Measurements from ENCODE around the gene THADA.

The THADA gene

DNA sequence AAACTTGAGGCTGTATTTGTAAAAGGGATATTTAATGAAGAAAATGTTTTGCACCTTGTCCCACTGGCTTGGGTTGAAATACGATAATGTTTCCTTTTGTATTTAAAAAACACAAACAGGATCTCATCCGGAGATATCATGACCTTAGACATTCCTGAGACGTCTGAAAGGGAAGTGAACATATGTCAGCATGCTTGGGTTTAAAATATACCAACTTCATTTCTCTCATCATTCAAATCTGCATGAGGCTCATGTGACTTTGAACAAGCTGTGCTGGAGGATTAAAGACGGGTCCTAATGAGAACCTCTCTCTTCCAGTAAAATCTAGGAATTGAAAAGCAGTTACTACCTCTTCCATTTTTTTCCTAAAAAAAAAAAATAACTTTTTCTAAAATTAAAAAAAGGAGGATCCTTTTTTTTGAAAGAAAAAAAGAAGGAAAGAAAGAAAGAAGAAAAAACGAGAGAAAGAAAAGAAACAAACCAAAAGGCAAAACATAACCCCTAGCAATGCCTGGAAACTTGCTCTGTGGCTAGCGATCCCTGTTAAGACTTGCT is 262.7 kb downstream of the THADA start:
- Histone ChIP-seq H3K4me1 (ENCODE audit: control extremely low read depth in 1 of 4, control insufficient read depth in 4 of 4, insufficient read depth in 4 of 4, low read length in 3 of 4) (peaks cover 5 to 29% (median 14%) of the 10 kb centered on the region in 4 experiments), H3K27ac (ENCODE audit: insufficient read depth in 1 of 2, low read depth in 1 of 2, low read length in 2 of 2, poor library complexity in 1 of 2, severe bottlenecking in 2 of 2) (peak overlapping the region in 1 of 2 experiments; percentile 51), H3K36me3 (ENCODE audit: control insufficient read depth in 4 of 4, insufficient read depth in 4 of 4, low read length in 3 of 4) (peaks cover 0 to 13% (median 5%) of the 10 kb centered on the region in 4 experiments), H3K27me3 (replicated peaks in 2 of 5; ENCODE audit: control insufficient read depth in 4 of 5, insufficient read depth in 5 of 5, low read length in 4 of 5) (no peaks in the 10 kb centered on the region), H3K4me3 (ENCODE audit: control insufficient read depth in 1 of 7, extremely low read depth in 1 of 7, insufficient read depth in 4 of 7, low read depth in 2 of 7, low read length in 6 of 7) (peak overlapping the region in 1 of 7 experiments; percentile 55), H3K9me3 (ENCODE audit: control extremely low read depth in 1 of 5, control insufficient read depth in 4 of 5, insufficient read depth in 2 of 5, low read depth in 1 of 5, low read length in 4 of 5) (no peaks in the 10 kb centered on the region)
- ChIA-PET POLR2A (no interaction called here), CTCF (interaction anchor here (0.8 to 1.6 kb wide), 2 partner anchors 13 to 152 kb away, joined by 3 to 4 read pairs; no protein-coding TSS in a partner anchor)
- 10% methylated on average over 2 of the region's 6 CpGs for WGBS (ENCODE audit: insufficient coverage)
- no peak for DNase-seq

- CTCF ChIA-PET: interaction anchor here (1.6 kb wide), 1 partner anchor 153 kb away, joined by 3 read pairs; no protein-coding TSS in a partner anchor
- WGBS (ENCODE audit: insufficient coverage): 82% methylated on average over 4 of the region's 5 CpGs
Observed at GRCh38 chr2:43332653-43333052, 263.2 kb downstream of the THADA start.

DNA sequence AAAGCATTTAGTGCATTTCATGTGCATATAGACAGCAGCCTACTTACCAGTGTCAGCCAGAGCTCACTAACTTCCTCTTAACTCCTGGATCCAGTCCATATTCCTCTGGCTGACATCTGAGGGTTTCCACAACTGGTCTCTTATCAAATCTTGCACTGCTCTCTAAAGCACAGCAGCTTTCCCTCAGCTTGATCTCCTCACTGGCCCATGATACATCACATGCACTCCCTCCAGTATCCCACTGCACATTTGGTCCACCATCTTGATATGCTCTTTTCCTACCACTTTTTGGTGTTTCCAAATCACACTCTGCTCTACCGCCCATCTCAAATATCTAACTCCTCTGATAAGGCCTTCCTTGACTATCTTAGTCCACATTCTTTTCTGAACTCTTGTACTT is 264.4 kb downstream of the THADA start:
- POLR2A ChIA-PET: interaction anchor here (0.5 kb wide), 1 partner anchor 142 kb away, joined by 4 read pairs; no protein-coding TSS in a partner anchor
- CTCF ChIA-PET: interaction anchor here (1.9 kb wide), 1 partner anchor 12 kb away, joined by 5 read pairs; no protein-coding TSS in a partner anchor
- H3K9me3 ChIP-seq (ENCODE audit: control extremely low read depth in 1 of 5, control insufficient read depth in 4 of 5, insufficient read depth in 2 of 5, low read depth in 1 of 5, low read length in 4 of 5): no peaks in the 10 kb centered on the region
- H3K4me3 ChIP-seq (ENCODE audit: control insufficient read depth in 1 of 7, extremely low read depth in 1 of 7, insufficient read depth in 4 of 7, low read depth in 2 of 7, low read length in 6 of 7): no peak overlapping the region
- peaks cover 5 to 29% (median 18%) of the 10 kb centered on the region in 4 experiments for H3K4me1 ChIP-seq (ENCODE audit: control extremely low read depth in 1 of 4, control insufficient read depth in 4 of 4, insufficient read depth in 4 of 4, low read length in 3 of 4)
- DNase-seq: peak; percentile 61 to 91 (median 86)
- no CpG with 5 or more reads among the region's 1 CpG for WGBS (ENCODE audit: insufficient coverage)
- H3K36me3 ChIP-seq (ENCODE audit: control insufficient read depth in 4 of 4, insufficient read depth in 4 of 4, low read length in 3 of 4): peaks cover 0 to 13% (median 4%) of the 10 kb centered on the region in 4 experiments
- H3K27ac ChIP-seq (ENCODE audit: insufficient read depth in 1 of 2, low read depth in 1 of 2, low read length in 2 of 2, poor library complexity in 1 of 2, severe bottlenecking in 2 of 2): no peak overlapping the region
- H3K27me3 ChIP-seq (replicated peaks in 2 of 5; ENCODE audit: control insufficient read depth in 4 of 5, insufficient read depth in 5 of 5, low read length in 4 of 5): no peaks in the 10 kb centered on the region

More at GRCh38 chr2:43332653-43333052, 263.2 kb downstream of the THADA start:
- DNase-seq: no peak
- no peaks in the 10 kb centered on the region for H3K9me3 ChIP-seq (ENCODE audit: control extremely low read depth in 1 of 5, control insufficient read depth in 4 of 5, insufficient read depth in 2 of 5, low read depth in 1 of 5, low read length in 4 of 5)
- H3K4me1 ChIP-seq (ENCODE audit: control extremely low read depth in 1 of 4, control insufficient read depth in 4 of 4, insufficient read depth in 4 of 4, low read length in 3 of 4): peaks cover 5 to 29% (median 14%) of the 10 kb centered on the region in 4 experiments
- peaks cover 0 to 13% (median 5%) of the 10 kb centered on the region in 4 experiments for H3K36me3 ChIP-seq (ENCODE audit: control insufficient read depth in 4 of 4, insufficient read depth in 4 of 4, low read length in 3 of 4)
- H3K27ac ChIP-seq (ENCODE audit: insufficient read depth in 1 of 2, low read depth in 1 of 2, low read length in 2 of 2, poor library complexity in 1 of 2, severe bottlenecking in 2 of 2): no peak overlapping the region
- POLR2A ChIA-PET: no interaction called here
- H3K4me3 ChIP-seq (ENCODE audit: control insufficient read depth in 1 of 7, extremely low read depth in 1 of 7, insufficient read depth in 4 of 7, low read depth in 2 of 7, low read length in 6 of 7): no peak overlapping the region
- H3K27me3 ChIP-seq (replicated peaks in 2 of 5; ENCODE audit: control insufficient read depth in 4 of 5, insufficient read depth in 5 of 5, low read length in 4 of 5): no peaks in the 10 kb centered on the region

DNA sequence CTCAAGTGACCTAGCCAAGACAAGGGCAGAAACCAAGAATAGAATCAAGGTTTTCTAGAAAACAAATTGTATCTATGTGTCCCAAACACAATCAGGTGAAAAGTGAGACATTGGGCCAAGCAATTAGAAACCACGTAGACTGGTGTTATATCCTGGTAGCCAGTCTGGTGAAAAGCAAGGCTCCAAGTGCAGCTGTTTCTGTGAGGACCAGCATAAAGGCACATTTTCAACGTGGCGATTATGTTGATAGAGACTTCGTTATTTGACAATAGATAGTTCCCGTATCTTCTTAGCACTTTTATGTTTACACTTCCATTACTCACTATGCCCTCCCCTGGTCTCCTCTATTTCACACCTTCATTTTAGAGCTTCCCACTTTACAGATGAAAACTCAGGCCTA is 266.2 kb downstream of the THADA start:
- no peak overlapping the region for H3K4me3 ChIP-seq (ENCODE audit: control insufficient read depth in 1 of 7, extremely low read depth in 1 of 7, insufficient read depth in 4 of 7, low read depth in 2 of 7, low read length in 6 of 7)
- H3K27ac ChIP-seq (ENCODE audit: insufficient read depth in 1 of 2, low read depth in 1 of 2, low read length in 2 of 2, poor library complexity in 1 of 2, severe bottlenecking in 2 of 2): no peak overlapping the region
- DNase-seq: no peak
- ChIA-PET CTCF (interaction anchor here (1.3 to 1.9 kb wide), 3 partner anchors 10 to 18 kb away, joined by 4 to 5 read pairs (median 4); no protein-coding TSS in a partner anchor), POLR2A (no interaction called here)
- WGBS (ENCODE audit: insufficient coverage): 96% methylated on average over 5 of the region's 5 CpGs
- H3K36me3 ChIP-seq (ENCODE audit: control insufficient read depth in 4 of 4, insufficient read depth in 4 of 4, low read length in 3 of 4): peaks cover 0 to 13% (median 3%) of the 10 kb centered on the region in 4 experiments
- H3K9me3 ChIP-seq (ENCODE audit: control extremely low read depth in 1 of 5, control insufficient read depth in 4 of 5, insufficient read depth in 2 of 5, low read depth in 1 of 5, low read length in 4 of 5): no peaks in the 10 kb centered on the region
- peaks cover 5 to 32% (median 20%) of the 10 kb centered on the region in 4 experiments for H3K4me1 ChIP-seq (ENCODE audit: control extremely low read depth in 1 of 4, control insufficient read depth in 4 of 4, insufficient read depth in 4 of 4, low read length in 3 of 4)
- H3K27me3 ChIP-seq (replicated peaks in 2 of 5; ENCODE audit: control insufficient read depth in 4 of 5, insufficient read depth in 5 of 5, low read length in 4 of 5): no peaks in the 10 kb centered on the region

- H3K4me3 ChIP-seq (ENCODE audit: control insufficient read depth in 1 of 7, extremely low read depth in 1 of 7, insufficient read depth in 4 of 7, low read depth in 2 of 7, low read length in 6 of 7): no peak overlapping the region
- H3K4me1 ChIP-seq (ENCODE audit: control extremely low read depth in 1 of 4, control insufficient read depth in 4 of 4, insufficient read depth in 4 of 4, low read length in 3 of 4): peaks cover 5 to 27% (median 17%) of the 10 kb centered on the region in 4 experiments
- peaks cover 0 to 13% (median 3%) of the 10 kb centered on the region in 4 experiments for H3K36me3 ChIP-seq (ENCODE audit: control insufficient read depth in 4 of 4, insufficient read depth in 4 of 4, low read length in 3 of 4)
- DNase-seq: no peak
- 100% methylated on average over 2 of the region's 3 CpGs for WGBS (ENCODE audit: insufficient coverage)
- no peaks in the 10 kb centered on the region for H3K27me3 ChIP-seq (replicated peaks in 2 of 5; ENCODE audit: control insufficient read depth in 4 of 5, insufficient read depth in 5 of 5, low read length in 4 of 5)
- no peak overlapping the region for H3K27ac ChIP-seq (ENCODE audit: insufficient read depth in 1 of 2, low read depth in 1 of 2, low read length in 2 of 2, poor library complexity in 1 of 2, severe bottlenecking in 2 of 2)
- CTCF ChIA-PET: interaction anchor here (1.5 kb wide), 1 partner anchor 17 kb away, joined by 4 read pairs; no protein-coding TSS in a partner anchor
- no peaks in the 10 kb centered on the region for H3K9me3 ChIP-seq (ENCODE audit: control extremely low read depth in 1 of 5, control insufficient read depth in 4 of 5, insufficient read depth in 2 of 5, low read depth in 1 of 5, low read length in 4 of 5)
- POLR2A ChIA-PET: no interaction called here
Observed at GRCh38 chr2:43328832-43329231, 267.0 kb downstream of the THADA start.

DNA sequence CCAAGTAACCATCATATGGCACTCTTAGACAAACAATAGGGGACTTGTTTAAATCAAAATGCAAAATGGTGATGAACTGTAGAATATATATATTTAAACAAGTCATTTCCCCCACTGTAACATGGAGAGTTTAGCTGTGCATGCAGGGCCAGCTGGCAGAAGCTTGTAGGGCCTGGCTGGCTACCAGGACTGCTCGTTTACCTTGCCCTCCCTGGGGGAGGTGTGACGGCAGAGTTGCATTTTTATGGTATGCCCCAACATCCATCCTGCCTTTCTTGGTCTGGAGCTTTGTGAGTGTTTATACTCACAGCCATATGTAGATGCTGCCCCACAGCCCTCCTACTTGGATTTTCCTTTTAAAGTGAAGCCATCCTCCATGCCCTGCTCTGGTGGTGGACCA is 267.7 kb downstream of the THADA start:
- Histone ChIP-seq H3K36me3 (ENCODE audit: control insufficient read depth in 4 of 4, insufficient read depth in 4 of 4, low read length in 3 of 4) (peaks cover 0 to 13% (median 3%) of the 10 kb centered on the region in 4 experiments), H3K4me1 (ENCODE audit: control extremely low read depth in 1 of 4, control insufficient read depth in 4 of 4, insufficient read depth in 4 of 4, low read length in 3 of 4) (peaks cover 5 to 20% (median 12%) of the 10 kb centered on the region in 4 experiments), H3K4me3 (ENCODE audit: control insufficient read depth in 1 of 7, extremely low read depth in 1 of 7, insufficient read depth in 4 of 7, low read depth in 2 of 7, low read length in 6 of 7) (no peak overlapping the region), H3K27me3 (replicated peaks in 2 of 5; ENCODE audit: control insufficient read depth in 4 of 5, insufficient read depth in 5 of 5, low read length in 4 of 5) (no peaks in the 10 kb centered on the region), H3K27ac (ENCODE audit: insufficient read depth in 1 of 2, low read depth in 1 of 2, low read length in 2 of 2, poor library complexity in 1 of 2, severe bottlenecking in 2 of 2) (no peak overlapping the region), H3K9me3 (ENCODE audit: control extremely low read depth in 1 of 5, control insufficient read depth in 4 of 5, insufficient read depth in 2 of 5, low read depth in 1 of 5, low read length in 4 of 5) (no peaks in the 10 kb centered on the region)
- ChIA-PET CTCF (no interaction called here), POLR2A (no interaction called here)
- DNase-seq: no peak
- WGBS (ENCODE audit: insufficient coverage): 100% methylated on average over 2 of the region's 2 CpGs

GRCh38 chr2:43327119-43327518 is 268.7 kb downstream of the THADA start:
- 100% methylated on average over 1 of the region's 1 CpG for WGBS (ENCODE audit: insufficient coverage)
- CTCF ChIA-PET: interaction anchor here (0.7 to 1.8 kb wide), 3 partner anchors 11 to 291 kb away, joined by 3 to 4 read pairs (median 3); no protein-coding TSS in a partner anchor
- H3K27ac ChIP-seq (ENCODE audit: insufficient read depth in 1 of 2, low read depth in 1 of 2, low read length in 2 of 2, poor library complexity in 1 of 2, severe bottlenecking in 2 of 2): no peak overlapping the region

More at GRCh38 chr2:43327119-43327518, 268.7 kb downstream of the THADA start:
- peaks cover 5 to 15% (median 12%) of the 10 kb centered on the region in 4 experiments for H3K4me1 ChIP-seq (ENCODE audit: control extremely low read depth in 1 of 4, control insufficient read depth in 4 of 4, insufficient read depth in 4 of 4, low read length in 3 of 4)
- peaks cover 0 to 11% (median 3%) of the 10 kb centered on the region in 4 experiments for H3K36me3 ChIP-seq (ENCODE audit: control insufficient read depth in 4 of 4, insufficient read depth in 4 of 4, low read length in 3 of 4)
- POLR2A ChIA-PET: interaction anchor here (0.7 to 1.0 kb wide), 2 partner anchors 36 to 489 kb away, joined by 3 to 5 read pairs; no protein-coding TSS in a partner anchor
- DNase-seq: peak in 1 of 3 donors; percentile 20
- no peaks in the 10 kb centered on the region for H3K27me3 ChIP-seq (replicated peaks in 2 of 5; ENCODE audit: control insufficient read depth in 4 of 5, insufficient read depth in 5 of 5, low read length in 4 of 5)
- no peaks in the 10 kb centered on the region for H3K9me3 ChIP-seq (ENCODE audit: control extremely low read depth in 1 of 5, control insufficient read depth in 4 of 5, insufficient read depth in 2 of 5, low read depth in 1 of 5, low read length in 4 of 5)
- no peak overlapping the region for H3K4me3 ChIP-seq (ENCODE audit: control insufficient read depth in 1 of 7, extremely low read depth in 1 of 7, insufficient read depth in 4 of 7, low read depth in 2 of 7, low read length in 6 of 7)

Measured in common myeloid progenitor, CD34-positive (primary cell).